ENCODE data around the gene DDA1. TPM values are rescaled to one million over a fixed set of nuclear protein-coding genes. Genes with fewer than 3 reads are reported as not detected.

The DDA1 gene
- total and polyA plus RNA-seq, 9 of the 15 experiments (the other 6 are each of a cell fraction or from before 2014, with no cell fraction given) = 1.4 to 83.8 (median 33.8) TPM

- no peak for TF ChIP-seq ZNF407 (IDR thresholded peaks at IDR 0.05; ENCODE audit: low read depth)
- TF ChIP-seq, protein P1, sequence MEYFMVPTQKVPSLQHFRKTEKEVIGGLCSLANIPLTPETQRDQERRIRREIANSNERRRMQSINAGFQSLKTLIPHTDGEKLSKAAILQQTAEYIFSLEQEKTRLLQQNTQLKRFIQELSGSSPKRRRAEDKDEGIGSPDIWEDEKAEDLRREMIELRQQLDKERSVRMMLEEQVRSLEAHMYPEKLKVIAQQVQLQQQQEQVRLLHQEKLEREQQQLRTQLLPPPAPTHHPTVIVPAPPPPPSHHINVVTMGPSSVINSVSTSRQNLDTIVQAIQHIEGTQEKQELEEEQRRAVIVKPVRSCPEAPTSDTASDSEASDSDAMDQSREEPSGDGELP (CRISPR knock-in tag; IDR thresholded peaks at IDR 0.05; ENCODE audit: borderline replicate concordance) = peak; percentile 60; the same call in 1 of the 2 replicates
- TF ChIP-seq BHLHE40 (IDR thresholded peaks at IDR 0.05; ENCODE audit: low read length) = 0 out of 2 replicates have a peak, but pooled peaks have one; percentile 13
- TF ChIP-seq GATAD2A (IDR thresholded peaks at IDR 0.05) = no peak
- TF ChIP-seq DDX20 (tag; IDR thresholded peaks at IDR 0.05; ENCODE audit: low read depth) = no peak
- TF ChIP-seq RBFOX2 (IDR thresholded peaks at IDR 0.05; ENCODE audit: low read depth, low read length) = peak; percentile 19; the same call in 1 of the 2 replicates
- no peak for TF ChIP-seq ZNF507 (tag; conservative IDR thresholded peaks at IDR 0.05)
- no peak for TF ChIP-seq NCOA4 (IDR thresholded peaks at IDR 0.05; ENCODE audit: partially characterized antibody)
- no peak for TF ChIP-seq TFAM (CRISPR knock-in tag; conservative IDR thresholded peaks at IDR 0.05)
- TF ChIP-seq FOXM1 (IDR thresholded peaks at IDR 0.05; ENCODE audit: low read depth) = no peak; the same call in 1 of the 2 replicates
- TF ChIP-seq FOXM1 (CRISPR knock-in tag; IDR thresholded peaks at IDR 0.05; ENCODE audit: low read depth) = no peak
- no peak for TF ChIP-seq PHF21A (IDR thresholded peaks at IDR 0.05; ENCODE audit: borderline replicate concordance, low read depth)
- TF ChIP-seq EHMT2 (IDR thresholded peaks at IDR 0.05) = no peak
- no peak for TF ChIP-seq NBN (IDR thresholded peaks at IDR 0.05; ENCODE audit: low read depth)
Measured at GRCh38 chr19:17332677-17333581, 23.6 kb downstream of the DDA1 start (continued).

All from K562 (cell line).